Heart left ventricle (tissue), 13 donors: Measurements from ENCODE around the gene ENTPD8.

ENCODE experiments used
- POLR2A ChIP-seq, 2 donors: fragments of 450-650 bp; IDR thresholded peaks; one replicate each; pipeline ENCODE4 v1.6.1; 2017; ENCODE audit warnings: antibody characterized with exemption in 2 of 2, mild to moderate bottlenecking in 2 of 2, moderate library complexity in 2 of 2
- TF ChIP-seq, protein P1 (sequence below), 12 donors: fragments of 200-600 bp; sonication (generic) in 4 of 12; IDR thresholded peaks; one replicate each; pipeline versions ENCODE4 v1.5.0 to v1.8.0; 2018 to 2022; ENCODE audit warnings: antibody characterized with exemption in 12 of 12, mild to moderate bottlenecking in 5 of 12
- donor health status: ischemic (EF 13 %, LVEDD 7.1; RV severe dilation, severe dysfunction).
- donor health status: DM: no; HTN: yes; CAD: no.
- donor health status: DM: no; HTN: no; CAD: no.
- donor health status: ischemic (EF 25% LVEDD 6.9; RV normal size, moderate dysfunction).
- donor health status: ischemic (EF 25% LVEDD 5.7; RV mildly dilated, moderate dysfunction).
- donor health status: ischemic (EF 35%, LVEDD 5.7; RV mildly dilated, moderate dysfunction).
- donor health status: nonischemic (EF 11% LVEDD 7.7; RV severe dilation, severe dysfunction).
- donor health status: DM: yes; HTN: yes; CAD: no.
- donor health status: PGD.
- donor health status: ischemic (EF 29% LVEDD 5.4; RV normal size, mild dysfunction).
- donor health status: nonischemic (EF 23%, LVEDD 6.1; RV moderate dilation, normal function).

DNA sequence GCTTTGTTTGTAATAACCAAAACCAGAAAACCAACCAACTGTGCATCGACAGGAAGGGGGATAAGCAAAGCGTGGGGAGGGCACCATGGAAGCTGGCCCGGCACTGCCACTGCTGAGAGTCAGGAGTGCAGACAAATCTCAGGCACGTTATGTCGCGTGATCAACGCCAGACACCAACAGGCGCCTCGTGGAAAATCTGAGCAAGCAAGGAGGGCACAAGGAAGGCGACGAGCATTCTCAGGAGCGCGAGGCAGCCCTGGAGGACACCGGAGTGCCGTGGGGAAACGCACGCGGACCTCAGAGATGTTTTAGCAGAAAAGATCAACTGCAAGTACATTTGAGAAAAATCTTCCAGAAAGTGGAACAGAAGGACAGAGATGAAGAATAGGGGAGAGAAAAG lies 33.1 kb upstream of the ENTPD8 start:
- TF ChIP-seq, protein P1, sequence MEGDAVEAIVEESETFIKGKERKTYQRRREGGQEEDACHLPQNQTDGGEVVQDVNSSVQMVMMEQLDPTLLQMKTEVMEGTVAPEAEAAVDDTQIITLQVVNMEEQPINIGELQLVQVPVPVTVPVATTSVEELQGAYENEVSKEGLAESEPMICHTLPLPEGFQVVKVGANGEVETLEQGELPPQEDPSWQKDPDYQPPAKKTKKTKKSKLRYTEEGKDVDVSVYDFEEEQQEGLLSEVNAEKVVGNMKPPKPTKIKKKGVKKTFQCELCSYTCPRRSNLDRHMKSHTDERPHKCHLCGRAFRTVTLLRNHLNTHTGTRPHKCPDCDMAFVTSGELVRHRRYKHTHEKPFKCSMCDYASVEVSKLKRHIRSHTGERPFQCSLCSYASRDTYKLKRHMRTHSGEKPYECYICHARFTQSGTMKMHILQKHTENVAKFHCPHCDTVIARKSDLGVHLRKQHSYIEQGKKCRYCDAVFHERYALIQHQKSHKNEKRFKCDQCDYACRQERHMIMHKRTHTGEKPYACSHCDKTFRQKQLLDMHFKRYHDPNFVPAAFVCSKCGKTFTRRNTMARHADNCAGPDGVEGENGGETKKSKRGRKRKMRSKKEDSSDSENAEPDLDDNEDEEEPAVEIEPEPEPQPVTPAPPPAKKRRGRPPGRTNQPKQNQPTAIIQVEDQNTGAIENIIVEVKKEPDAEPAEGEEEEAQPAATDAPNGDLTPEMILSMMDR (IDR thresholded peaks at IDR 0.05), result no peak
- TF ChIP-seq POLR2A (IDR thresholded peaks at IDR 0.05), result no peak
